GM12873 (cell line): ENCODE data around the gene GAA.

Experiments
- TF ChIP-seq, protein P1 (sequence below): IDR thresholded peaks from 2 replicates; pipeline ENCODE4 v1.5.1; 2012; ENCODE audit warnings: low read depth, mild to moderate bottlenecking, moderate library complexity, low read length, control low read depth; ENCODE audit not compliant: insufficient read depth; ENCODE audit errors: missing control alignments

GAA gene

DNA sequence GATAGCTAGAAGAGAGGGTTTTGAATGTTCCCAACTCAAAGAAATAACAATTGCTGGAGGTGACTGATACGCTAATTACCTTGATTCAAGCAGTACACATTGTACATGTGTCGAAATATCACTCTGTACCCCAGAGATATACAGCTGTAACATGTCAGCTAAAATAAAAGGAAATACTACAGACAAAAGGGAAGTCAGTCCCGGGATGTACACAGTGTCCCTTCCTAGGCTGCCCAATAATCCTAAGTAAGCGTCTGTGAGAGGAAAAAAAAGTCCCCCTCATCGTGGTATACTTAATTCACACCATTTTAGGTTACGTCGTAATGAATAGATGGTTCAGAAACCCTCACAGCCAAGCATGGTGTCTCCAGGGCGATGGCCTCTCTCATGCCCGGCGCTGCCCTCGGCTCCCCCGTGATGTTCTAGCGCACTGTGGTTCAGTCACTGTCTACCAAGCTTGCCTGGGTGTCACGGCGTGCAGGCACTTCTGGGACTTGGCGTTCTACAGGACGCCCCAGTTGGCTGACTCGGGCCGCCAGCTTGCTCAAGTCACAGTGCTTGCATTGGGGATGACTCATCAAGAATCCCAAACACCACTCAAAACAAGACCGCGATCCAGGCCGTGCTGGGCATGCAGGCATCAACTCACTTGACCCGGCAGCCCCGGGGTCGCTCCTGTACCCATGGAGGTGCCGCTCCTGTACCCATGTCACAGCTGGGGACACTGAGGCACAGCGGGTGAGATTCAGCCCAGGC is 37.4 kb upstream of the GAA start:
- TF ChIP-seq, protein P1, sequence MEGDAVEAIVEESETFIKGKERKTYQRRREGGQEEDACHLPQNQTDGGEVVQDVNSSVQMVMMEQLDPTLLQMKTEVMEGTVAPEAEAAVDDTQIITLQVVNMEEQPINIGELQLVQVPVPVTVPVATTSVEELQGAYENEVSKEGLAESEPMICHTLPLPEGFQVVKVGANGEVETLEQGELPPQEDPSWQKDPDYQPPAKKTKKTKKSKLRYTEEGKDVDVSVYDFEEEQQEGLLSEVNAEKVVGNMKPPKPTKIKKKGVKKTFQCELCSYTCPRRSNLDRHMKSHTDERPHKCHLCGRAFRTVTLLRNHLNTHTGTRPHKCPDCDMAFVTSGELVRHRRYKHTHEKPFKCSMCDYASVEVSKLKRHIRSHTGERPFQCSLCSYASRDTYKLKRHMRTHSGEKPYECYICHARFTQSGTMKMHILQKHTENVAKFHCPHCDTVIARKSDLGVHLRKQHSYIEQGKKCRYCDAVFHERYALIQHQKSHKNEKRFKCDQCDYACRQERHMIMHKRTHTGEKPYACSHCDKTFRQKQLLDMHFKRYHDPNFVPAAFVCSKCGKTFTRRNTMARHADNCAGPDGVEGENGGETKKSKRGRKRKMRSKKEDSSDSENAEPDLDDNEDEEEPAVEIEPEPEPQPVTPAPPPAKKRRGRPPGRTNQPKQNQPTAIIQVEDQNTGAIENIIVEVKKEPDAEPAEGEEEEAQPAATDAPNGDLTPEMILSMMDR, result no peak

DNA sequence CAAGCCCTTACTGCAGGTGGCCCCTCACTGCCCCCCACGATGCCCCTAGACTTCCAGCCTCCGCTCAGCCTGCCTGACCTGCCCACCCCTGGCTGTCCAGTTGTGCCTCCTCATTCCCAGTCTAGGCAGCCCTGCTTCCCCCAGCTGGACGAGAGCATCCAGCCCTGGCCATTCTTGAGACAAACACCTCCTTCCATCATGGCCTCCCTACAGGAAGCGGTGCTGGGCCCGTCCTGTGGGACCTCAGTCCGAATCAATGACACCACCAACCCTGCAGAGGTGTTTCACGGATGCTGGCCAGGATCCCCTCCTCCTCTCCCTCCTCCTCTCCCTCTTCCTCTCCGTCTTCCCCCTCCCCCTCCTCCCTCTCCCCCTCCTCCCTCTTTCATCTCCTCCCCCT is 36.7 kb upstream of the GAA start:
- TF ChIP-seq, protein P1, result no peak

DNA sequence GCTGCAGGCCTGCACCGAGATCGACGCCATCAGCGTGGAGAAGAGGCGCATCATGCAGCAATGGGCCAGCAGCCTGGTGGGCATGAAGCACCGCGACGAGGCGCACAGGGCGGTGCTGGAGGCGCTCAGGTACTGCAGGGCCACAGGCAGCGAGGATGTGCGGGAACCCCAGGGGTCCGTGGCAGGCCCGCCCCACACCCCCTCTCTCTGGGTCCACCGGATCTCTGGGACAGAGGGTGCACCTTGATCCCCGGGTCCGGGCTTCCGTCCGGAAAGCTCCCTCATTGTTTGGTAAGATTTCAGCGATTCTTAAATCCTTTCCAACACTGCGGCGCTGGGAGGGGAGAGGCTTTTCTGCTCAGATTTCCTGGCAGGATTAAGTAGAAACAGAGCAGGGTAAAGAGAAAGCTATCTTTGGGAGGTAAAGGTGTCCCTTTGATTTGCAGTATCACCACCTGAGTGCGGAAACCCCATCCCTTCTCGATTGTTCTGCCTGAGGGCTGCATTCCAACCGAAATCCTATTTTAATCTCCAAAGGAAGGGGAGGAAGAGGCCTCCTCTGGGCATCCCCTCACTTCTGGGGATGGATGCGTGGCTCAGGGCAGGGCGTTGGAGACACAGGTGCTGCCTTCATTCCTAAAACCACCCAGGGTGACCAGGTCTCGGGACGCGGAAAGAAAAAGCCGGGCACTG is 35.8 kb upstream of the GAA start:
- TF ChIP-seq, protein P1, result no peak

DNA sequence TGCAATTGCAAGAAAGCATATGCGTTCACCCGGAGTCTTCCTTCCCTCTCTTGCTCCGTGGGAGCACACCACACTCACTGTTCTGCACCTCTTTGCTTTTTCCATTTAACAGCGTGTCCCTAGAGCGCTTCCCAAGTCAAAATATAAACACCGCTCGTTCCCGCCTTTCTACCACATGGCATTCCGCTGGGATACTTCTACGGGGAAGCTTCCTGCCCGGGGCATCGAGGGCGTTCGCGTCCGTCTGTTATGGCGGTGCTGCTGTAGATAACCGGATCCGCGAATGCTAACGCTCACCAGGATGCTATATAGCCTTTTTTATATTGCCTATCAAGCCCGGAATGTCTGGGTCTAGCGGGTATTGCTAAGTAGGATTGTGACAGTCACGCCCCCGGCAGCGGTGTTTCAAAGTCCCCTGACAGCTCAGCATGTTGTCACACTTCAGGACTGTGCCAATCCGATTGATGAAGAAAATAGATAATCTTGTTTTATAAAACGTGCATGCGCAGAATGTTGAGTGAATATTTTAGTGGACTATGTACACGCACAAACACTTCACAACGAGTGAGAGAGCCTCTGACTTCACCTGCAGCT is 33.9 kb upstream of the GAA start:
- TF ChIP-seq, protein P1, result no peak

DNA sequence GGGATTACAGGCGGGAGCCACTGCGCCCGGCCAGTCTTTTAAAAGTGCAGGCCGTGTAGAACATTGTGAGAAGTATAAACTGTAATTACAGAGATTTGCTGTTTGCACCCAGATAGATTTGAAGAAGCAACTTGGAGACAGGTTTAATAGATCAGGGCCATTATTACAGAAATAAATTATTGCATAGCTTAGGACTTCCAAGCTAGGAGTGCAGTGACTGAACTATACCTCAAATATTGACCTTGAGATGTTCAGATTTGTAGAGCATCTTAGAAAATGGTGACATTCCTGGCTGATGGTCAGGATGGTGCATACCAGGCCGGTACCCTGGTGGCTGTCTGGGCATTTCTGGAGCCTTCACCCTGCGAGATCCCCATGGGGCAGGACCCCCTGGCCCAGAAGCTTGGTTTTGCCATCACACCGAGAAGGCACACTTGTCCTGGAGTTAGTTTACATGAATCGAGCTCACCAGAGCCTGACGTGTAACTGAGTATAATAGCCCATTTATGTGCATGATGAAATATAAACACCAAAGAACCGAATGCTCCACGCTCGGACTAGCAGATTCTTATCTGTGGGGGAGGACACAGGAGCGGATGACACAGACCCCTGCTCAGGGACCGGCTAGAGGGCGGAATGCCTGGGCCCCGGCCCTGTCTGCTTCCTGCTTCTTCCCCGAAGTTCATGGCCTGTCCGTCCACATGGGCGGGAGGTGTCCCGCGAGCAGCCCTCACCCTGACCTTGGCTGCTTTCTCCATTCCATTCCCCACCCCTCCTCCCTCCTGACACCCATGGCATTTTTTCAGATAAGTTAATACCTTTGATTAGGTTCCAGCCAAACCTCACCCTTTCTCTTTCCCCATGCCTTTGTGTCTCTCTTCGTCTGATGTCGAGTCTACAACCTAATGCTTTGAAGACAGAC is 32.8 kb upstream of the GAA start:
- TF ChIP-seq, protein P1, result no peak

DNA sequence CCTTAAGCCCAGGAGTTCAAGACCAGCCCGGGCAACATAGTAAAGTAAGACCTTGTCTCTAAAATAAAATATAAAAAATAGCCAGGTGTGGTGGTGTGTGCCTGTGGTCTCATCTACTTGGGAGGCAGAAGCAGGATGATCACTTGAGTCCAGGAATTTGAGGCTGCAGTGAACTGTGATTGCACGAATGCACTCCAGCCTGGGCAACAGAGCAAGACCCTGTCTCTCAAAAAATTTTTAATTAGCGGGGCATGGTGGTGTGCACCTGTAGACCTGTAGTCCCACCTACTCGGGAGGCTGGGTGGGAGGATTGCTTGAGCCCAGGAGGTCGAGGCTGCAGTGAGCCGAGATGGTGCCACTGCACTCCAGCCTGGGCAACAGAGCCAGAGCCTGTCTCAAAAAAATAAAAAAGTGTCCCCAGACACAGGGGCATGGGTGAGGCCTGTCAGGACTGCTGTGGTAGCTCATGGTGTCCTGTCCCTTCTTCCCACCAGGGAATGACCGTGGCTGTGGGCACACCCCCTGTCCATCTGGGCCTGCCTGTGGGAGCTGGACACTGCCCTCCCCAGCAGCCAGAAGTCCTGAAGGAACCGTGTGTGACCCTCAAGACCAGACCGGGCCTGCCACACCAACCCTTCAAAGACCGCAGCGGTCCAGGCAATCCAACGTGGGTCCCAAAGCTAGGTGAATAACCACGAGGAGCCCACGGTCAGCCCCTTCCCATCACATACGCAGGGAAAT is 30.8 kb upstream of the GAA start:
- TF ChIP-seq, protein P1, result no peak
